Liver (tissue), 9 donors: ENCODE results near the gene NDUFB1. TPM values are rescaled to one million over a fixed set of nuclear protein-coding genes. Genes with fewer than 3 reads are reported as not detected.

Source experiments
- DNase-seq: peaks from one replicate; pipeline ENCODE4 v3.0.0-alpha.2; 2017; ENCODE audit warnings: low spot score
- H3K27ac ChIP-seq, 2 donors: one replicate each; pipeline ENCODE4 v1.7.0; 2013; ENCODE audit warnings: inconsistent platforms in 2 of 2, low read length in 2 of 2, control low read depth in 1 of 2, low read depth in 1 of 2, mild to moderate bottlenecking in 1 of 2
- H3K27me3 ChIP-seq, 4 donors: one replicate each; pipeline versions ENCODE4 v1.6.1 to v1.7.0; 2013; ENCODE audit warnings: low read length in 3 of 4, inconsistent platforms in 1 of 4, mild to moderate bottlenecking in 1 of 4, moderate library complexity in 1 of 4; ENCODE audit not compliant: control insufficient read depth in 4 of 4, insufficient read depth in 4 of 4
- H3K36me3 ChIP-seq, 4 donors: one replicate each; pipeline versions ENCODE4 v1.6.1 to v1.7.0; 2013; ENCODE audit warnings: low read length in 3 of 4, mild to moderate bottlenecking in 3 of 4, low read depth in 1 of 4, moderate library complexity in 1 of 4; ENCODE audit not compliant: control insufficient read depth in 4 of 4, insufficient read depth in 3 of 4
- H3K4me1 ChIP-seq, 4 donors: one replicate each; pipeline versions ENCODE4 v1.6.1 to v1.7.0; 2013; ENCODE audit warnings: low read length in 3 of 4, mild to moderate bottlenecking in 3 of 4, moderate library complexity in 1 of 4; ENCODE audit not compliant: control insufficient read depth in 4 of 4, insufficient read depth in 4 of 4
- H3K4me3 ChIP-seq, 3 donors: one replicate each; pipeline versions ENCODE4 v1.6.1 to v1.7.0; 2013; ENCODE audit warnings: low read length in 3 of 3, control low read depth in 1 of 3, low read depth in 1 of 3, mild to moderate bottlenecking in 1 of 3
- H3K9ac ChIP-seq, 2 donors: one replicate each; pipeline ENCODE4 v1.7.0; 2013; ENCODE audit warnings: low read length in 2 of 2, mild to moderate bottlenecking in 2 of 2, moderate library complexity in 2 of 2, control low read depth in 1 of 2, low read depth in 1 of 2
- H3K9me3 ChIP-seq, 4 donors: one replicate each; pipeline versions ENCODE4 v1.6.1 to v1.7.0; 2013; ENCODE audit warnings: low read length in 3 of 4; ENCODE audit not compliant: control insufficient read depth in 4 of 4
- EGR1 ChIP-seq, 2 donors: IDR thresholded peaks; 2 replicates each; pipeline ENCODE4 v1.6.1; 2016 to 2018; ENCODE audit warnings: antibody characterized with exemption in 2 of 2, low read depth in 2 of 2
- FOXA1 ChIP-seq: IDR thresholded peaks from 2 replicates; pipeline ENCODE4 v1.6.1; 2016; ENCODE audit warnings: antibody characterized with exemption
- FOXA2 ChIP-seq: IDR thresholded peaks from 2 replicates; pipeline ENCODE4 v1.6.1; 2016; ENCODE audit warnings: antibody characterized with exemption
- GABPA ChIP-seq, 2 donors: IDR thresholded peaks in 1 of 2; conservative IDR thresholded peaks in 1 of 2; 2 replicates each; pipeline ENCODE4 v1.6.1; 2016; ENCODE audit warnings: antibody characterized with exemption in 2 of 2, mild to moderate bottlenecking in 1 of 2, moderate library complexity in 1 of 2
- HNF4G ChIP-seq: IDR thresholded peaks from 2 replicates; pipeline ENCODE4 v1.6.1; 2016; ENCODE audit warnings: antibody characterized with exemption
- JUND ChIP-seq, 2 donors: IDR thresholded peaks; 2 replicates each; pipeline ENCODE4 v1.6.1; 2016; ENCODE audit warnings: antibody characterized with exemption in 2 of 2
- MAX ChIP-seq: IDR thresholded peaks from 2 replicates; pipeline ENCODE4 v1.6.1; 2016; ENCODE audit warnings: antibody characterized with exemption
- NR2F2 ChIP-seq: IDR thresholded peaks from 2 replicates; pipeline ENCODE4 v1.6.1; 2016; ENCODE audit warnings: antibody characterized with exemption
- RAD21 ChIP-seq, 2 donors: IDR thresholded peaks; 2 replicates each; pipeline ENCODE4 v1.6.1; 2016; ENCODE audit warnings: antibody characterized with exemption in 2 of 2, mild to moderate bottlenecking in 2 of 2
- RXRA ChIP-seq, 2 donors: IDR thresholded peaks; 2 replicates each; pipeline ENCODE4 v1.6.1; 2017 to 2018; ENCODE audit warnings: antibody characterized with exemption in 2 of 2, mild to moderate bottlenecking in 1 of 2
- SP1 ChIP-seq: IDR thresholded peaks from 2 replicates; pipeline ENCODE4 v1.6.1; 2018; ENCODE audit warnings: antibody characterized with exemption, mild to moderate bottlenecking
- TAF1 ChIP-seq: conservative IDR thresholded peaks from 2 replicates; pipeline ENCODE4 v1.6.1; 2016; ENCODE audit warnings: antibody characterized with exemption, mild to moderate bottlenecking
- YY1 ChIP-seq: IDR thresholded peaks from 2 replicates; pipeline ENCODE4 v1.6.1; 2016; ENCODE audit warnings: antibody characterized with exemption, mild to moderate bottlenecking
- WGBS: extraction: QIAGEN DNeasy Blood & Tissue Kit; methylation state at CpG from one replicate; pipeline ENCODE4 v1.1.7; 2013; 5-methylcytosine and 5-hydroxymethylcytosine counted together
- polyA plus RNA-seq, 2 donors: library from polyadenylated mRNA; stranded (reverse) in 1 of 2; unstranded in 1 of 2; fragments of 200-250 nt in 1 of 2; fragments of >200 nt in 1 of 2; fragmentation: Nextera tagmentation in 1 of 2; extraction: Ambion mirVana in 1 of 2; gene quantifications; one replicate each; pipeline versions ENCODE4 v1.2.1 to v1.2.3, GENCODE V29; 2013 to 2015
- total RNA-seq, 2 donors: library from RNA; depleted of rRNA; stranded (reverse); fragments of >200 nt; gene quantifications; one replicate each; pipeline ENCODE4 v1.2.3, GENCODE V29; 2014
- TF ChIP-seq, protein P1 (sequence below): IDR thresholded peaks from 2 replicates; pipeline ENCODE4 v1.6.1; 2016; ENCODE audit warnings: antibody characterized with exemption
- TF ChIP-seq, protein P2 (sequence below): fragments of 150-350 bp; IDR thresholded peaks from 2 replicates; pipeline ENCODE4 v1.5.1; 2017; ENCODE audit warnings: improper control_type of control experiment, low read depth, low read length; ENCODE audit not compliant: missing input control
- TF ChIP-seq, protein P3 (sequence below): IDR thresholded peaks from 2 replicates; pipeline ENCODE4 v1.6.1; 2016; ENCODE audit warnings: antibody characterized with exemption, mild to moderate bottlenecking
- donor health status: healthy.
- donor health status: healthy.
- donor health status: healthy.
- donor health status: healthy.
- donor health status: healthy.

The NDUFB1 gene
- total and polyA plus RNA-seq, 4 donors = 136 to 436 (median 240) TPM

DNA sequence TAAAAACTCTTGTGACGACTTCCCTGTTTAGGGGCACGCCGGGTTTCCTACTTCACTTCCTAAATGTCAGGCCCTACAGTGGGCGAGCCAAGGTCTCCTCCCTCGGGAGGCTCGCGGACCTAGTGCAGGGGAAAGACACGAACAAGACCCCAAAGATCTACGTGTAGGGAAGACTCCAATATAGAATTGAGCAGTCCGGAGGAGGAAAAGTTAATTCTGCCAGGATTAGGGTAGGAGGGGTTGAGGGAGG, 15.7 kb downstream of the NDUFB1 start:
- WGBS = 0% methylated on average over 10 of the region's 10 CpGs
- Histone ChIP-seq H3K36me3 (no peaks in the 10 kb centered on the region), H3K4me1 (peaks cover 0 to 13% (median 5%) of the 10 kb centered on the region in 4 donors)

More for the DNA sequence above, 15.7 kb downstream of the NDUFB1 start:
- no peaks in the 10 kb centered on the region for H3K9me3 ChIP-seq
- H3K4me3 ChIP-seq = peak overlapping the region; percentile 89 to 94 (median 92)
- peak overlapping the region; percentile 70 to 94 for H3K9ac ChIP-seq
- TF ChIP-seq FOXA1 = no peak
- TF ChIP-seq, protein P1, sequence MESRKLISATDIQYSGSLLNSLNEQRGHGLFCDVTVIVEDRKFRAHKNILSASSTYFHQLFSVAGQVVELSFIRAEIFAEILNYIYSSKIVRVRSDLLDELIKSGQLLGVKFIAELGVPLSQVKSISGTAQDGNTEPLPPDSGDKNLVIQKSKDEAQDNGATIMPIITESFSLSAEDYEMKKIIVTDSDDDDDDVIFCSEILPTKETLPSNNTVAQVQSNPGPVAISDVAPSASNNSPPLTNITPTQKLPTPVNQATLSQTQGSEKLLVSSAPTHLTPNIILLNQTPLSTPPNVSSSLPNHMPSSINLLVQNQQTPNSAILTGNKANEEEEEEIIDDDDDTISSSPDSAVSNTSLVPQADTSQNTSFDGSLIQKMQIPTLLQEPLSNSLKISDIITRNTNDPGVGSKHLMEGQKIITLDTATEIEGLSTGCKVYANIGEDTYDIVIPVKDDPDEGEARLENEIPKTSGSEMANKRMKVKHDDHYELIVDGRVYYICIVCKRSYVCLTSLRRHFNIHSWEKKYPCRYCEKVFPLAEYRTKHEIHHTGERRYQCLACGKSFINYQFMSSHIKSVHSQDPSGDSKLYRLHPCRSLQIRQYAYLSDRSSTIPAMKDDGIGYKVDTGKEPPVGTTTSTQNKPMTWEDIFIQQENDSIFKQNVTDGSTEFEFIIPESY = no peak
- TF ChIP-seq YY1 = peak; percentile 10
- TF ChIP-seq GABPA (IDR thresholded peaks at IDR 0.05 in 1 of 2, conservative IDR thresholded peaks at IDR 0.05 in 1 of 2) = no peak
- no peak for TF ChIP-seq EGR1 (IDR thresholded peaks at IDR 0.05; ENCODE audit: low read depth in 2 of 2)
- TF ChIP-seq, protein P2, sequence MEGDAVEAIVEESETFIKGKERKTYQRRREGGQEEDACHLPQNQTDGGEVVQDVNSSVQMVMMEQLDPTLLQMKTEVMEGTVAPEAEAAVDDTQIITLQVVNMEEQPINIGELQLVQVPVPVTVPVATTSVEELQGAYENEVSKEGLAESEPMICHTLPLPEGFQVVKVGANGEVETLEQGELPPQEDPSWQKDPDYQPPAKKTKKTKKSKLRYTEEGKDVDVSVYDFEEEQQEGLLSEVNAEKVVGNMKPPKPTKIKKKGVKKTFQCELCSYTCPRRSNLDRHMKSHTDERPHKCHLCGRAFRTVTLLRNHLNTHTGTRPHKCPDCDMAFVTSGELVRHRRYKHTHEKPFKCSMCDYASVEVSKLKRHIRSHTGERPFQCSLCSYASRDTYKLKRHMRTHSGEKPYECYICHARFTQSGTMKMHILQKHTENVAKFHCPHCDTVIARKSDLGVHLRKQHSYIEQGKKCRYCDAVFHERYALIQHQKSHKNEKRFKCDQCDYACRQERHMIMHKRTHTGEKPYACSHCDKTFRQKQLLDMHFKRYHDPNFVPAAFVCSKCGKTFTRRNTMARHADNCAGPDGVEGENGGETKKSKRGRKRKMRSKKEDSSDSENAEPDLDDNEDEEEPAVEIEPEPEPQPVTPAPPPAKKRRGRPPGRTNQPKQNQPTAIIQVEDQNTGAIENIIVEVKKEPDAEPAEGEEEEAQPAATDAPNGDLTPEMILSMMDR = no peak
- TF ChIP-seq MAX = no peak
- no peak for TF ChIP-seq RAD21 (IDR thresholded peaks at IDR 0.05)
- TF ChIP-seq, protein P3, sequence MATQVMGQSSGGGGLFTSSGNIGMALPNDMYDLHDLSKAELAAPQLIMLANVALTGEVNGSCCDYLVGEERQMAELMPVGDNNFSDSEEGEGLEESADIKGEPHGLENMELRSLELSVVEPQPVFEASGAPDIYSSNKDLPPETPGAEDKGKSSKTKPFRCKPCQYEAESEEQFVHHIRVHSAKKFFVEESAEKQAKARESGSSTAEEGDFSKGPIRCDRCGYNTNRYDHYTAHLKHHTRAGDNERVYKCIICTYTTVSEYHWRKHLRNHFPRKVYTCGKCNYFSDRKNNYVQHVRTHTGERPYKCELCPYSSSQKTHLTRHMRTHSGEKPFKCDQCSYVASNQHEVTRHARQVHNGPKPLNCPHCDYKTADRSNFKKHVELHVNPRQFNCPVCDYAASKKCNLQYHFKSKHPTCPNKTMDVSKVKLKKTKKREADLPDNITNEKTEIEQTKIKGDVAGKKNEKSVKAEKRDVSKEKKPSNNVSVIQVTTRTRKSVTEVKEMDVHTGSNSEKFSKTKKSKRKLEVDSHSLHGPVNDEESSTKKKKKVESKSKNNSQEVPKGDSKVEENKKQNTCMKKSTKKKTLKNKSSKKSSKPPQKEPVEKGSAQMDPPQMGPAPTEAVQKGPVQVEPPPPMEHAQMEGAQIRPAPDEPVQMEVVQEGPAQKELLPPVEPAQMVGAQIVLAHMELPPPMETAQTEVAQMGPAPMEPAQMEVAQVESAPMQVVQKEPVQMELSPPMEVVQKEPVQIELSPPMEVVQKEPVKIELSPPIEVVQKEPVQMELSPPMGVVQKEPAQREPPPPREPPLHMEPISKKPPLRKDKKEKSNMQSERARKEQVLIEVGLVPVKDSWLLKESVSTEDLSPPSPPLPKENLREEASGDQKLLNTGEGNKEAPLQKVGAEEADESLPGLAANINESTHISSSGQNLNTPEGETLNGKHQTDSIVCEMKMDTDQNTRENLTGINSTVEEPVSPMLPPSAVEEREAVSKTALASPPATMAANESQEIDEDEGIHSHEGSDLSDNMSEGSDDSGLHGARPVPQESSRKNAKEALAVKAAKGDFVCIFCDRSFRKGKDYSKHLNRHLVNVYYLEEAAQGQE = no peak
- TF ChIP-seq RXRA (IDR thresholded peaks at IDR 0.05) = no peak
- TF ChIP-seq SP1 = no peak
- TF ChIP-seq JUND (IDR thresholded peaks at IDR 0.05) = no peak
- TF ChIP-seq FOXA2 = no peak
- peak; percentile 59 for TF ChIP-seq NR2F2
- no peak for TF ChIP-seq HNF4G
- TF ChIP-seq TAF1 = no peak
- H3K27me3 ChIP-seq = no peaks in the 10 kb centered on the region
- DNase-seq = peak; percentile 49
- peak overlapping the region; percentile 83 to 93 for H3K27ac ChIP-seq
